ENCODE measurements around the gene TENM4.
A peak's percentile ranks its signal among the peaks of the same experiment; 100 is the strongest.

The TENM4 gene

GRCh38 chr11:79304599-79305212 is 136.1 kb downstream of the TENM4 start:
- no peak for DNase-seq (ENCODE audit: low read depth, low spot score)

GRCh38 chr11:79296141-79296540 is 144.7 kb downstream of the TENM4 start:
- DNase-seq (ENCODE audit: low read depth, low spot score), result no peak

GRCh38 chr11:79294845-79295731 is 145.7 kb downstream of the TENM4 start:
- DNase-seq (ENCODE audit: low read depth, low spot score), result no peak

GRCh38 chr11:79291948-79292347 is 148.9 kb downstream of the TENM4 start:
- DNase-seq (ENCODE audit: low read depth, low spot score), result no peak

GRCh38 chr11:79290761-79291160 is 150.1 kb downstream of the TENM4 start:
- DNase-seq (ENCODE audit: low read depth, low spot score), result no peak

GRCh38 chr11:79287952-79288351 is 152.9 kb downstream of the TENM4 start:
- peak; percentile 29 for DNase-seq (ENCODE audit: low read depth, low spot score)

GRCh38 chr11:79285756-79286155 is 155.1 kb downstream of the TENM4 start:
- DNase-seq (ENCODE audit: low read depth, low spot score), result no peak

GRCh38 chr11:79276736-79277325 is 164.0 kb downstream of the TENM4 start:
- no peak for DNase-seq (ENCODE audit: low read depth, low spot score)

GRCh38 chr11:79274636-79275331 is 166.0 kb downstream of the TENM4 start:
- peak; percentile 81 for DNase-seq (ENCODE audit: low read depth, low spot score)

GRCh38 chr11:79273781-79274180 is 167.0 kb downstream of the TENM4 start:
- no peak for DNase-seq (ENCODE audit: low read depth, low spot score)

- peak; percentile 13 for DNase-seq (ENCODE audit: low read depth, low spot score)
These were observed 171.1 kb downstream of the TENM4 start for GRCh38 chr11:79269611-79270307.

- DNase-seq (ENCODE audit: low read depth, low spot score), result no peak
These were observed 174.4 kb downstream of the TENM4 start for GRCh38 chr11:79266396-79266795.

GRCh38 chr11:79265756-79266322 is 175.0 kb downstream of the TENM4 start:
- DNase-seq (ENCODE audit: low read depth, low spot score), result no peak

GRCh38 chr11:79264284-79264683 is 176.5 kb downstream of the TENM4 start:
- DNase-seq (ENCODE audit: low read depth, low spot score), result peak; percentile 55

- DNase-seq (ENCODE audit: low read depth, low spot score), result peak; percentile 26
These were observed 177.8 kb downstream of the TENM4 start for GRCh38 chr11:79263001-79263400.

- no peak for DNase-seq (ENCODE audit: low read depth, low spot score)
These were observed 178.6 kb downstream of the TENM4 start for GRCh38 chr11:79262221-79262620.

GRCh38 chr11:79261684-79262083 is 179.1 kb downstream of the TENM4 start:
- no peak for DNase-seq (ENCODE audit: low read depth, low spot score)

- no peak for DNase-seq (ENCODE audit: low read depth, low spot score)
These were observed 181.0 kb downstream of the TENM4 start for GRCh38 chr11:79259800-79260199.

GRCh38 chr11:79258576-79258975 is 182.3 kb downstream of the TENM4 start:
- no peak for DNase-seq (ENCODE audit: low read depth, low spot score)

GRCh38 chr11:79255965-79256364 is 184.9 kb downstream of the TENM4 start:
- no peak for DNase-seq (ENCODE audit: low read depth, low spot score)

GRCh38 chr11:79253280-79253679 is 187.6 kb downstream of the TENM4 start:
- DNase-seq (ENCODE audit: low read depth, low spot score), result peak; percentile 56

Measured in astrocyte of the hippocampus (primary cell).